ENCODE measurements around the gene CPVL.

Gene CPVL

DNA sequence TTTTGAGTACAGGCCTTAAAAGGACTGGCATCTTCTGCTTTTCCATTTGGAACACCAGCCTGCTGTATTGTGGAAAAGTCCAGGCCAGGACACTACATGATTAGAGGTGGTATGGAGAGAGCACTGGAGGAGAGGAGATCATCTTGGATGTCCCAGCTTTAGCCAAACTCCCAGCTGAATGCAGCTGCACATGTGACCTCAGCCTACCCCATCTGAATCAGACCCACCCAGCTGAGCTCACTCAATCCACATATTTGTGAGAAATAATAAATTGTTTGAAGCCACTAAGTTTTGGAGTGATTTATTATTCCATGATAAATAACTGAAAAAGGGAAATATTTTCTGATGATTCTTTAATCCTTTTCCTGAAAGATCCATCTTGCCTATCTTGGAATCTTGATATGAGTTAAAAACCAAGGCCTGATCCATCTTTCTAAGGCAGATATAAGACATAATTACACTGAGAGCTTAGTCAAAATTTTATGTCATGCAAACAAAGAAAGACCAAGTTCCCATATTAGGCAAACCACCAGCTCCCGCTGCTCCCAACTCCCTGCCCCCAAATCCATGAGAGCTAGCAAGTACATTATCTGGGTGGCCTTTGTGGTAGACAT lies 133.1 kb downstream of the CPVL start:
- Histone ChIP-seq H3K27ac (no peak overlapping the region), H3K9me3 (no peaks in the 10 kb centered on the region), H3K4me3 (ENCODE audit: low read depth in 1 of 2, low read length in 1 of 2) (no peak overlapping the region), H3K27me3 (no peaks in the 10 kb centered on the region), H3K36me3 (no peaks in the 10 kb centered on the region), H3K4me1 (ENCODE audit: control insufficient read depth in 1 of 2, insufficient read depth in 1 of 2, low read depth in 1 of 2, low read length in 1 of 2) (peaks cover 0 to 3% of the 10 kb centered on the region in 2 experiments)
- TF ChIP-seq, protein P1, sequence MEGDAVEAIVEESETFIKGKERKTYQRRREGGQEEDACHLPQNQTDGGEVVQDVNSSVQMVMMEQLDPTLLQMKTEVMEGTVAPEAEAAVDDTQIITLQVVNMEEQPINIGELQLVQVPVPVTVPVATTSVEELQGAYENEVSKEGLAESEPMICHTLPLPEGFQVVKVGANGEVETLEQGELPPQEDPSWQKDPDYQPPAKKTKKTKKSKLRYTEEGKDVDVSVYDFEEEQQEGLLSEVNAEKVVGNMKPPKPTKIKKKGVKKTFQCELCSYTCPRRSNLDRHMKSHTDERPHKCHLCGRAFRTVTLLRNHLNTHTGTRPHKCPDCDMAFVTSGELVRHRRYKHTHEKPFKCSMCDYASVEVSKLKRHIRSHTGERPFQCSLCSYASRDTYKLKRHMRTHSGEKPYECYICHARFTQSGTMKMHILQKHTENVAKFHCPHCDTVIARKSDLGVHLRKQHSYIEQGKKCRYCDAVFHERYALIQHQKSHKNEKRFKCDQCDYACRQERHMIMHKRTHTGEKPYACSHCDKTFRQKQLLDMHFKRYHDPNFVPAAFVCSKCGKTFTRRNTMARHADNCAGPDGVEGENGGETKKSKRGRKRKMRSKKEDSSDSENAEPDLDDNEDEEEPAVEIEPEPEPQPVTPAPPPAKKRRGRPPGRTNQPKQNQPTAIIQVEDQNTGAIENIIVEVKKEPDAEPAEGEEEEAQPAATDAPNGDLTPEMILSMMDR (IDR thresholded peaks at IDR 0.05): no peak

DNA sequence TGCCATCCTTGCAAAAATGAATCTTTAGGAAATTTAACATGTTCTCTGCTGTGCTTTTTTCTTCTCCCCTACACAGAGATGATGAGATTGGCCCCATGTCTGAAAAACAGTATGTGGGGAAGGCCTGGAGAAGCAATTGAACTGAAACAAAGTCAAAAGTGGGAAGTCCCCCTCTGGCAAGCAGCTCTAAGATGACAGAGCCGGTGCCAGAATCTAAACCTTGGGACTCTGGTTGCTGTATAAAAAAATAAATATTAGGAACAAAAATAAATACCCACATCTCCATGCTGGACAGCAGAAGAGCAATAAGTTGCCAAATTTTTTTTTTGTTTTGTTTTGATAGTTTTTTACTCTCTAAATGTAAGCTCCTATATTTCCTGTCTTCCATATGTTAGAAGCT lies 136.4 kb downstream of the CPVL start:
- H3K36me3 ChIP-seq: no peaks in the 10 kb centered on the region
- no peaks in the 10 kb centered on the region for H3K27me3 ChIP-seq
- TF ChIP-seq, protein P1 (IDR thresholded peaks at IDR 0.05): no peak
- H3K4me3 ChIP-seq (ENCODE audit: low read depth in 1 of 2, low read length in 1 of 2): no peak overlapping the region
- peaks cover 0 to 12% of the 10 kb centered on the region in 2 experiments for H3K4me1 ChIP-seq (ENCODE audit: control insufficient read depth in 1 of 2, insufficient read depth in 1 of 2, low read depth in 1 of 2, low read length in 1 of 2)
- H3K9me3 ChIP-seq: no peaks in the 10 kb centered on the region
- no peak overlapping the region for H3K27ac ChIP-seq

DNA sequence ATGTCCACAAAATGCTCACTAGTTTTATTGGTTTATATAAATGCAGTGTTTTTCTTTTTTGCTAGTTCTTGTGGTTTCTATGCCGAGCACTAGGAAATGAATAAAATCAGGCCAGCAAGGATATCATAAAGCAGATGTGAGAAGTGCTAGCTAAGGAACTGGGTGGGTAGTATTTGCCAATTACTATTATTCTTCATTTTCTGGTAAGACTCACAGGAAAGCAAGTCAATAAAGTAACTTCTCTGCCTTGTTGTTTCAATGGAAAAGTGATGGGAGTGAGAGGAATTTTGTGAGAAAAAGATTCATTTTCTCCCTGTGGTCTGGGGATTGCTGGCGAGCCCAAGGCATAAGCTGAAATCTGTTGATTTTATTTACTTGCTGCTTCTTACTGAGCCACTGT lies 137.7 kb downstream of the CPVL start:
- Histone ChIP-seq H3K4me1 (ENCODE audit: control insufficient read depth in 1 of 2, insufficient read depth in 1 of 2, low read depth in 1 of 2, low read length in 1 of 2) (peaks cover 0 to 12% of the 10 kb centered on the region in 2 experiments), H3K9me3 (no peaks in the 10 kb centered on the region), H3K4me3 (ENCODE audit: low read depth in 1 of 2, low read length in 1 of 2) (no peak overlapping the region), H3K27ac (no peak overlapping the region), H3K27me3 (no peaks in the 10 kb centered on the region), H3K36me3 (no peaks in the 10 kb centered on the region)
- TF ChIP-seq, protein P1 (IDR thresholded peaks at IDR 0.05): no peak

DNA sequence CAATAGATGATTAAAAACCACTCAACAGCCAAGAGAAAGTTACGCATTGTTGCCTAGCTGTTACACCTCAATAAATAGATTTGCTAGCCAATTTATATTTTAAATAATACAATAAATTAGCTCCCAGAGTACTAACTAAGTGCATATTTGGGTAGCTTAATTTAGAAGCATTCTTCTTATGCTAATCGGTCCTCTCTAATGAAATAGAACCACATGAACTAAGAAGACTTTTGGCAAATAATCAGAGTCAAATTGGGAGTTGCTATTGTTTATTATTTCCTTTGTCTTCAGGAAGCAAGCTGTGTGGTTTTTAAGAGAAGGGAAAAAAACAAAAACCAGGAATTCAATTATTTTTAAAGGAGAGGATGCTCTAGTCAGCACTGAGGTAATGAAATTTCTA lies 139.2 kb downstream of the CPVL start:
- no peaks in the 10 kb centered on the region for H3K36me3 ChIP-seq
- TF ChIP-seq, protein P1 (IDR thresholded peaks at IDR 0.05): no peak
- H3K27me3 ChIP-seq: no peaks in the 10 kb centered on the region

DNA sequence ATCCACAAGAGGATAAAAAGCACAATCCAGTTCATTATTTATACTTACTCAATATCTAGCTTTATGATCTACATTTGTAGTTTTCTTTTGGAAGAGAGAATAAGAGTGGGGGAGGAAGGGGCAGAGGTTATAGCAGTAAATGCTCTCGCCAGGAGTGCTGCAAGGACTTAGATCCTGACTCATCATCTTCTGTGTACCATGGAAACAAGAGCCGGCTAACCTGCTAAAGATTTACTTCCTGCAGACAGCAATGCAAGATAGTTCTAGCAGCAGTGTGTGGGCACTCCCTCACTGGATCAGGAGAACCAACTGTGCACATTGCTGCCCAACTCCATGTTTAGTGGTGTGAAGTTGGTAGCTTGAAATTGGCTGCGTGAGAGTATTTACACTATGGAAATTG lies 140.5 kb downstream of the CPVL start:
- H3K27ac ChIP-seq: no peak overlapping the region
- peaks cover 13 to 28% of the 10 kb centered on the region in 2 experiments for H3K4me1 ChIP-seq (ENCODE audit: control insufficient read depth in 1 of 2, insufficient read depth in 1 of 2, low read depth in 1 of 2, low read length in 1 of 2)
- no peak overlapping the region for H3K4me3 ChIP-seq (ENCODE audit: low read depth in 1 of 2, low read length in 1 of 2)
- H3K9me3 ChIP-seq: no peaks in the 10 kb centered on the region
- TF ChIP-seq, protein P1 (IDR thresholded peaks at IDR 0.05): no peak
- no peaks in the 10 kb centered on the region for H3K27me3 ChIP-seq
- no peaks in the 10 kb centered on the region for H3K36me3 ChIP-seq

More for the DNA sequence above, 139.2 kb downstream of the CPVL start:
- Histone ChIP-seq H3K4me3 (ENCODE audit: low read depth in 1 of 2, low read length in 1 of 2) (no peak overlapping the region), H3K4me1 (ENCODE audit: control insufficient read depth in 1 of 2, insufficient read depth in 1 of 2, low read depth in 1 of 2, low read length in 1 of 2) (peaks cover under 1 to 15% of the 10 kb centered on the region in 2 experiments), H3K9me3 (no peaks in the 10 kb centered on the region), H3K27ac (no peak overlapping the region)

Data from neutrophil (primary cell).